Gastrocnemius medialis (tissue), 4 donors: ENCODE data around the gene TOR4A.

Source experiments
- POLR2A ChIP-seq, 2 donors: fragments of 450-650 bp; IDR thresholded peaks; one replicate each; pipeline ENCODE4 v1.6.1; 2017; ENCODE audit warnings: antibody characterized with exemption in 2 of 2, mild to moderate bottlenecking in 2 of 2, moderate library complexity in 2 of 2
- TF ChIP-seq, protein P1 (sequence below), 5 experiments: fragments of 450-650 bp in 3 of 5; fragments of 200-600 bp in 2 of 5; sonication (generic) in 2 of 5; IDR thresholded peaks in 4 of 5; conservative IDR thresholded peaks in 1 of 5; 1 replicate in 4 of 5; 2 replicates in 1 of 5; pipeline ENCODE4 v1.5.1; 2016 to 2019; ENCODE audit warnings: antibody characterized with exemption in 5 of 5, mild to moderate bottlenecking in 3 of 5, moderate library complexity in 3 of 5

- TF ChIP-seq, protein P1, sequence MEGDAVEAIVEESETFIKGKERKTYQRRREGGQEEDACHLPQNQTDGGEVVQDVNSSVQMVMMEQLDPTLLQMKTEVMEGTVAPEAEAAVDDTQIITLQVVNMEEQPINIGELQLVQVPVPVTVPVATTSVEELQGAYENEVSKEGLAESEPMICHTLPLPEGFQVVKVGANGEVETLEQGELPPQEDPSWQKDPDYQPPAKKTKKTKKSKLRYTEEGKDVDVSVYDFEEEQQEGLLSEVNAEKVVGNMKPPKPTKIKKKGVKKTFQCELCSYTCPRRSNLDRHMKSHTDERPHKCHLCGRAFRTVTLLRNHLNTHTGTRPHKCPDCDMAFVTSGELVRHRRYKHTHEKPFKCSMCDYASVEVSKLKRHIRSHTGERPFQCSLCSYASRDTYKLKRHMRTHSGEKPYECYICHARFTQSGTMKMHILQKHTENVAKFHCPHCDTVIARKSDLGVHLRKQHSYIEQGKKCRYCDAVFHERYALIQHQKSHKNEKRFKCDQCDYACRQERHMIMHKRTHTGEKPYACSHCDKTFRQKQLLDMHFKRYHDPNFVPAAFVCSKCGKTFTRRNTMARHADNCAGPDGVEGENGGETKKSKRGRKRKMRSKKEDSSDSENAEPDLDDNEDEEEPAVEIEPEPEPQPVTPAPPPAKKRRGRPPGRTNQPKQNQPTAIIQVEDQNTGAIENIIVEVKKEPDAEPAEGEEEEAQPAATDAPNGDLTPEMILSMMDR (IDR thresholded peaks at IDR 0.05 in 4 of 5, conservative IDR thresholded peaks at IDR 0.05 in 1 of 5) = no peak
- TF ChIP-seq POLR2A (IDR thresholded peaks at IDR 0.05) = no peak
These were observed 29.3 kb downstream of the TOR4A start for GRCh38 chr9:137306850-137307254.
